GM19238 (cell line): ENCODE results near the gene NKX2-3.

Experiments
- DNase-seq: peaks from one replicate; pipeline ENCODE4 v3.0.0; 2011; ENCODE audit warnings: low spot score; ENCODE audit not compliant: insufficient read length

NKX2-3 gene

DNA sequence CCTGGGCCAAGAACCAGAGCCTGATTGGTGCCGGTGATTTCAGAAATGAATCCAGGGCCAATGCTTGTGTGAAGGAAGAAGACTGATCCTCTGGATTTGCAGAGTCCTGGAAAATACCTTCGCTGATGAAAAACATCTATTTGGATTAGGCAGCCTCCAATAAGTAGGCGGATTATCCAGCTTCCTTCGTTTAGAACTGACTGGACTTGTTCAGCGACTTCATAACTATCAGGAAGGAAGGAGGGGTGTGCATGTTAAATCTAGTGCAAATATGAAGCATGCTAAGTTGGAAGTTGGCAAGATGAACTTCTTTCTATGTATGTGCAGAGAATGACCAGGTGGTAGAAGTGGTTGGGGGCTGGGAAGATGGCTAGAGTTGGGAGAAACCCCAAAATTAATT is 41.0 kb downstream of the NKX2-3 start:
- DNase-seq = no peak

DNA sequence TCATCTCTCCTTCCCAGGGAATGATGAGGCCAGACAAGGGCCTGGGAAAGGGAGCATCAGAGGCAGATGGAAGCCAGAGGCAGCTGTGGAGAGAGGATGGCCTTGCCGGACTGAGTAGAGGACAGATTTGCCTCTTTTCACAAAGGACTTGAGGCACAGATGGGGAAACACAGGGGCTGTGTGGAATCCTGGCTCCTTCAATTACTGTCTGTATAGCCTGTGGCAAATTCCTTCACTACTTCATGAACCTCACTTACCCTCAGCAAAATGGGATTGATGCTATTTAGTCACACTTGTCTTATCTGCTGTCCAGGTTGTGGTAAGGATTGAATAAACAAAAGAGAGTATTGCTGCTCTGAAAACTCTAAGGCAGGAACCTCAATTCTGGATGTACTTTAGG is 47.2 kb downstream of the NKX2-3 start:
- no peak for DNase-seq

DNA sequence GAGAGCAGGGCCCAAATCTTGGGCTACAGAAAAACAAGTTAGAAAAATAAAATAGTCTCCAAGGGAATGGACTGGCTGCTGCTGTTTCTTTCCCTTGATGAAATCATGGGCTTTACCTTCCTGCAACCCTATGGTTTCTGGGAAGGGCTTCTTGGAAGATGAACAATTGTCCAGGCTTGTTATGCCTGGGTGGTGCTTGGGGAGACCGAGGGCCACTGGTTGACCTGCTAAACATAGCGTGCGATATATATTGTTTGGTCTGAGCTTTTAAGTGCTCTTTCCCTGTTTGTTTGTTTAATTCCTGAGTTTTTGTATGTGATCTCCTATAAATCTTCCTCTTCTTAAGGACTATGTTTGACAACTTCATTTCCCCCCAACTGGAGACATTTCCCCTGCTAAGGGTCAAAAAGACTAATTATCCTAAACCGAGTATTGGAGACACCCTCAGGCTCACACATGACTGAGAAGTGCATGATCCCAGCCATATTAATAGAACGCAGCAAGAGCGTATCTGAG is 49.6 kb downstream of the NKX2-3 start:
- DNase-seq = no peak

DNA sequence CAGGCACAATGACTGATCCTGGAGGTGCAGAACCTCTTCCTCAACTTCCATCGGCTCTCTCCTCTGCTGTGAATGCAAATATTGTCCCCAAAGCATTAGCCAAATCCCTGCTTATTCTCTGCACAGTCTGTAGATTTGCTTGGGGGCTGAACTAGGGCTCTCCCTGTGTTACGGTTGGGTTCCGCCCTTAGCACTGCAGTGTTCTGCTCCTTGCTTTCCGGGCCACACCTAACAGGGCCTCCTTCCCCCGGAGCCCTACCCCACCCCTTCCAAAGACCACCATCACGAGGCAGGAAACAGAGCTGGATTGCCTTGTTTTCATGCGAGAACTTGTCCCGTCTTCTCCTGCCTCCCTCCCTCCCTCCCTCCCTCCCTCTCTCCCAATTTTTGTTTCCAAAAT is 50.9 kb downstream of the NKX2-3 start:
- DNase-seq = no peak
